MV-4-11 (cell line): Measurements from ENCODE around the gene PUM1.
"Not testable (repeated sequence)": the region's sequence is repeated elsewhere in the genome, so short reads cannot be mapped to it uniquely, and the experiment has no call there.

Experiments
- DNase-seq: peaks from one replicate; lab custom pipeline; 2025; lab: John Stamatoyannopoulos, UW

PUM1 gene

GRCh38 chr1:30995990-30996612 lies 69.4 kb downstream of the PUM1 start:
- no peak for DNase-seq

GRCh38 chr1:30991862-30992606 lies 73.5 kb downstream of the PUM1 start:
- no peak for DNase-seq

- no peak for DNase-seq
Measured at GRCh38 chr1:30990591-30990990, 74.9 kb downstream of the PUM1 start.

- DNase-seq: no peak
Measured at GRCh38 chr1:30988045-30988444, 77.5 kb downstream of the PUM1 start.

- no peak for DNase-seq
Measured at GRCh38 chr1:30986755-30987154, 78.8 kb downstream of the PUM1 start.

- no peak for DNase-seq
Measured at GRCh38 chr1:30984991-30985503, 80.5 kb downstream of the PUM1 start.

GRCh38 chr1:30984165-30984889 lies 81.2 kb downstream of the PUM1 start:
- no peak for DNase-seq

GRCh38 chr1:30982937-30983336 lies 82.6 kb downstream of the PUM1 start:
- peak; percentile 87 for DNase-seq

GRCh38 chr1:30982431-30982830 lies 83.1 kb downstream of the PUM1 start:
- DNase-seq: no peak

- no peak for DNase-seq
Measured at GRCh38 chr1:30981172-30981571, 84.3 kb downstream of the PUM1 start.

- DNase-seq: no peak
Measured at GRCh38 chr1:30977511-30977910, 88.0 kb downstream of the PUM1 start.

GRCh38 chr1:30977105-30977504 lies 88.4 kb downstream of the PUM1 start:
- no peak for DNase-seq

GRCh38 chr1:30976143-30976542 lies 89.4 kb downstream of the PUM1 start:
- DNase-seq: peak; percentile 57

- DNase-seq: no peak
Measured at GRCh38 chr1:30975217-30975616, 90.3 kb downstream of the PUM1 start.

- DNase-seq: no peak
Measured at GRCh38 chr1:30974536-30974935, 91.0 kb downstream of the PUM1 start.

- DNase-seq: not testable (repeated sequence)
Measured at GRCh38 chr1:30972349-30972748, 93.2 kb downstream of the PUM1 start.

- DNase-seq: no peak
Measured at GRCh38 chr1:30971496-30971895, 94.0 kb downstream of the PUM1 start.

GRCh38 chr1:30969903-30970302 lies 95.6 kb downstream of the PUM1 start:
- DNase-seq: no peak

- DNase-seq: no peak
Measured at GRCh38 chr1:30968220-30968971, 97.1 kb downstream of the PUM1 start.

- no peak for DNase-seq
Measured at GRCh38 chr1:30966690-30967369, 98.7 kb downstream of the PUM1 start.

GRCh38 chr1:30965924-30966599 lies 99.5 kb downstream of the PUM1 start:
- no peak for DNase-seq
